OCI-LY1 (cell line): ENCODE data around the gene STX5.
"Not testable (repeated sequence)": the region's sequence is repeated elsewhere in the genome, so short reads cannot be mapped to it uniquely, and the experiment has no call there.

ENCODE experiments used
- CTCF ChIP-seq: fragments of 200-600 bp; sonication (generic), shearing (Covaris generic); IDR thresholded peaks from 2 replicates; pipeline ENCODE4 v1.5.1; 2017; ENCODE audit warnings: mild to moderate bottlenecking, antibody characterized with exemption, low read length, moderate library complexity, mixed read lengths
- EZH2 ChIP-seq: fragments of 200-600 bp; sonication (generic), shearing (Covaris generic); IDR thresholded peaks from 2 replicates; pipeline ENCODE4 v1.8.0; 2017; ENCODE audit warnings: borderline replicate concordance, mixed run types, mild to moderate bottlenecking, antibody characterized with exemption, low read length, moderate library complexity, mixed read lengths

GRCh38 chr11:62828130-62828529 is 3.7 kb downstream of the STX5 start:
- not testable (repeated sequence) for TF ChIP-seq CTCF, EZH2
